Muscle layer of colon (tissue), 2 donors: ENCODE measurements around the gene EGFR.

Source experiments
- H3K27ac ChIP-seq: one replicate; pipeline ENCODE4 v1.7.0; 2013; ENCODE audit warnings: low read depth, mild to moderate bottlenecking, low read length, moderate library complexity
- H3K27me3 ChIP-seq, 2 donors: one replicate each; pipeline ENCODE4 v1.7.0; 2013; ENCODE audit warnings: low read length in 2 of 2, mild to moderate bottlenecking in 2 of 2; ENCODE audit not compliant: insufficient read depth in 2 of 2, control insufficient read depth in 1 of 2
- H3K36me3 ChIP-seq: one replicate; pipeline ENCODE4 v1.7.0; 2013; ENCODE audit warnings: mild to moderate bottlenecking, low read length; ENCODE audit not compliant: insufficient read depth
- H3K4me1 ChIP-seq: one replicate; pipeline ENCODE4 v1.7.0; 2013; ENCODE audit warnings: mild to moderate bottlenecking, low read length; ENCODE audit not compliant: insufficient read depth
- H3K4me3 ChIP-seq, 2 donors: one replicate each; pipeline ENCODE4 v1.7.0; 2013; ENCODE audit warnings: low read length in 2 of 2, low read depth in 1 of 2, mild to moderate bottlenecking in 1 of 2, moderate library complexity in 1 of 2
- H3K9ac ChIP-seq: one replicate; pipeline ENCODE4 v1.7.0; 2013; ENCODE audit warnings: low read length
- H3K9me3 ChIP-seq: one replicate; pipeline ENCODE4 v1.7.0; 2013; ENCODE audit warnings: mild to moderate bottlenecking, low read length
- donor health status: abdominal sarcoma.
- donor health status: Adenocarcinoma of cecum.

EGFR gene

DNA sequence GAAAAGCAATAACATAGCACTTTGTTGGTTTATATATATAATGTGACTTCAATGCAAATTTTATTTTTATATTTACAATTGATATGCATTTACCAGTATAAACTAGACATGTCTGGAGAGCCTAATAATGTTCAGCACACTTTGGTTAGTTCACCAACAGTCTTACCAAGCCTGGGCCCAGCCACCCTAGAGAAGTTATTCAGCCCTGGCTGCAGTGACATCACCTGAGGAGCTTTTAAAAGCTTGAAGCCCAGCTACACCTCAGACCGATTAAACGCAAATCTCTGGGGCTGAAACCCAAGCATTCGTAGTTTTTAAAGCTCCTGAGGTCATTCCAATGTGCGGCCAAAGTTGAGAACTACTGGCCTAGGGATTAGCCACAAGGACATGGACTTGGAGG is 191.4 kb downstream of the EGFR start:
- Histone ChIP-seq H3K4me3 (no peak overlapping the region), H3K27me3 (no peaks in the 10 kb centered on the region), H3K4me1 (no peaks in the 10 kb centered on the region), H3K9ac (no peak overlapping the region), H3K27ac (no peak overlapping the region), H3K9me3 (no peaks in the 10 kb centered on the region), H3K36me3 (peaks cover 11% of the 10 kb centered on the region)

DNA sequence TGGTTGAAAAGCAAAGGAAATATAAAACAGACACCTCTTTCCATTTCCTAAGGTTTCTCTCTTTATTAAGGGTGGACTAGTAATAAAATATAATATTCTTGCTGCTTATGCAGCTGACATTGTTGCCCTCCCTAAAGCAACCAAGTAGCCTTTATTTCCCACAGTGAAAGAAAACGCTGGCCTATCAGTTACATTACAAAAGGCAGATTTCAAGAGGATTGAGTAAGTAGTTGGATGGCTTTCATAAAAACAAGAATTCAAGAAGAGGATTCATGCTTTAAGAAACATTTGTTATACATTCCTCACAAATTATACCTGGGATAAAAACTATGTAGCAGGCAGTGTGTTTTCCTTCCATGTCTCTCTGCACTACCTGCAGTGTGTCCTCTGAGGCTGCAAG is 191.9 kb downstream of the EGFR start:
- Histone ChIP-seq H3K27ac (no peak overlapping the region), H3K9ac (no peak overlapping the region), H3K27me3 (no peaks in the 10 kb centered on the region), H3K4me1 (no peaks in the 10 kb centered on the region), H3K4me3 (no peak overlapping the region), H3K36me3 (peaks cover 6% of the 10 kb centered on the region), H3K9me3 (no peaks in the 10 kb centered on the region)

DNA sequence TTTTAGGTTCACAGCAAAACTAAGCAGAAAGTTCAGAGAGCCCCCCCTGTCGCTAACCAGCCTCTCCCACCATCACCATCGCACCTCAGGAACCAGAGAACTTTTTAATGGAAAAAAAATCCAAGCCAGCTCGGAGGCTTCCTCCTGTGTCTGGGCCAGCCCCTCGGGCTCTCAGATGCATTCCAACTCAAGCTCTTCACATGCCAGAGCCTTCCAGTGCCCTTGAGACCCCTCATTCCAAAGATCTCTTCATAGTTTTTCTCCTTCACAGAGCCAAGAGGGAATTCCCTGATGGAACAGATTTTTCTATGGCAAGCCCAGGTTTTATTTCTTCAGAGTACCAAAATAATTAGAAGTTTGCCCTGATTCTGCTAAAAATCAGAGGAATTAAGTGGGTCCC is 192.9 kb downstream of the EGFR start:
- Histone ChIP-seq H3K9ac (no peak overlapping the region), H3K4me3 (no peak overlapping the region), H3K36me3 (no peaks in the 10 kb centered on the region), H3K4me1 (no peaks in the 10 kb centered on the region), H3K27me3 (no peaks in the 10 kb centered on the region), H3K27ac (no peak overlapping the region), H3K9me3 (no peaks in the 10 kb centered on the region)

DNA sequence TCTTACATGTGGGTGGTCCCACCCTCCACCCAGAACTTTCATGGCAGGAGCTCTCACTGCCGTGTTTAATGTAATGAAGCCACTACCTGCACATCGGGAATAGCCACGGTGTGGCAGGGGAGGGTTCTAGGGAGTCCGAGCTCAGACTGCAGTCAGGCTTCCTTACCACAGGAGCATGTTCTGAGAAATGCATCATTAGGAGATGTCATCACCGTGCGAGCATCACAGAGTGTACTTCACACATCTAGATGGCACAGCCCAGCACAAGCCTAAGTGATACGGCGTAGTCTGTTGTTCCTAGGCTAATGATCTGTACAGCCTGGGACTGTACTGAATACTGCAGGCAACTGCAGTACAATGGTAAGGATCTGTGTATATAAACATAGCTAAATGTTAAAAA is 193.4 kb downstream of the EGFR start:
- Histone ChIP-seq H3K36me3 (no peaks in the 10 kb centered on the region), H3K9me3 (no peaks in the 10 kb centered on the region), H3K4me3 (no peak overlapping the region), H3K4me1 (no peaks in the 10 kb centered on the region), H3K27ac (no peak overlapping the region), H3K9ac (no peak overlapping the region), H3K27me3 (no peaks in the 10 kb centered on the region)

DNA sequence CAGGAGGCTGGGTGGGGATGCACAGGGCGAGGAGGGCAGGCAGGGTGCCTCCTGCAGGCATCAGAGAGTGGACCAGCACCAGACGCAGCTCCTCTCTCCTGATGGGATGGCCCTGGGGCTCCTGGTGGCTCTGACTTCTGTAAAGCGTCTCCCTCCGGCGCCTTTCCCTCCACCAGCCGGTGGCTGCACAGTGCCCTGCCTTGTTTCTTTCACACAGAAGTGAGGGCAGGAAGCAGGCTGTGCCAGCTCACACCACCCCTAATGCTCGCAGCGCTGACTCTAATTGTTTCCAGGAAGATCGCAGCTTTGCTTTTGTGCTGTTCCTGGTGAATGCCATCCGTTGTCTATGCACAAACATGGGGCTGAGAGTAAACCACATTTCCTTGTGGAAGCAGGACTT is 194.0 kb downstream of the EGFR start:
- no peaks in the 10 kb centered on the region for H3K4me1 ChIP-seq
- no peak overlapping the region for H3K9ac ChIP-seq
- no peaks in the 10 kb centered on the region for H3K9me3 ChIP-seq
- no peaks in the 10 kb centered on the region for H3K27me3 ChIP-seq
- no peaks in the 10 kb centered on the region for H3K36me3 ChIP-seq
- no peak overlapping the region for H3K4me3 ChIP-seq
- H3K27ac ChIP-seq: no peak overlapping the region

DNA sequence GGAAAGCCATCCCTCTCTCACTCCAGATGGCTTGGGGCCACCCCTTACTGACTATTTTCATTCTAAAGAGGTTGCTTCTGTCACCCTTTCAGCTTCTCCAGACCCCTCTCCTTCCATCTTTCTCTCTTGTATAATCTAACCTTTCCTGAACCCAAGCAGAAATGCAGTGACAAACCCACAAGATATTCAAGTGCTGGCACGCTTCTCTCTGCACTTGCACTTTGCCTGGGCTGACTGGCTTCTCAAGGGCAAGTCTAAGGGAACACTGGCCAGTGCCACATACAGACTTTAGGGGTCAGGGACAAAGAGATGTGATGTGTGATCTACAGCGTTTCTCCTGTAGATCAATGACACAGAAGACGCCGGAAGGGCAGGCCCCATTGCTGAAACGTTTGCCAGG is 195.9 kb downstream of the EGFR start:
- Histone ChIP-seq H3K4me3 (no peak overlapping the region), H3K4me1 (no peaks in the 10 kb centered on the region), H3K27ac (no peak overlapping the region), H3K9ac (no peak overlapping the region), H3K9me3 (no peaks in the 10 kb centered on the region), H3K27me3 (no peaks in the 10 kb centered on the region), H3K36me3 (no peaks in the 10 kb centered on the region)

DNA sequence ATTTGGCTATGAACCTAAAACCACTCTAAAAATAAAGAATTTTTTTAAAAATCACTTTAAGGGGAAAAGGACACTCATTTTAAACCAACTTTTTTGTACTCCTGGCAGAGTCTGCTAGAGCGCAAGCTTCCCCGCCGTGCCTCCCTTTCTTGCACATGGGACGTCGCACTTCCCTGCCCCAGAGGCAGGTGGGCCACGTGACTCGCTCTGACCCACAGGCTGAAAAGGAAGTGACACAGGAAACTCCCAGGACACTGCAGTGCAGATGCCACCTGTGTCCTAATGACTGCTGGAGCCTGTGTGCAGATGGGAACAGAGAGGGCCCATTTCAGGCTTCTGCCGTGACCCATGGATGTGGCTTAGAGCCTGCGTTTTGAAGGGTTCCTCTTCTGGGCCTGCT is 204.2 kb downstream of the EGFR start:
- no peaks in the 10 kb centered on the region for H3K4me1 ChIP-seq
- no peak overlapping the region for H3K4me3 ChIP-seq
- no peaks in the 10 kb centered on the region for H3K9me3 ChIP-seq
- H3K36me3 ChIP-seq: no peaks in the 10 kb centered on the region
- H3K27me3 ChIP-seq: no peaks in the 10 kb centered on the region
- no peak overlapping the region for H3K9ac ChIP-seq
- H3K27ac ChIP-seq: no peak overlapping the region

DNA sequence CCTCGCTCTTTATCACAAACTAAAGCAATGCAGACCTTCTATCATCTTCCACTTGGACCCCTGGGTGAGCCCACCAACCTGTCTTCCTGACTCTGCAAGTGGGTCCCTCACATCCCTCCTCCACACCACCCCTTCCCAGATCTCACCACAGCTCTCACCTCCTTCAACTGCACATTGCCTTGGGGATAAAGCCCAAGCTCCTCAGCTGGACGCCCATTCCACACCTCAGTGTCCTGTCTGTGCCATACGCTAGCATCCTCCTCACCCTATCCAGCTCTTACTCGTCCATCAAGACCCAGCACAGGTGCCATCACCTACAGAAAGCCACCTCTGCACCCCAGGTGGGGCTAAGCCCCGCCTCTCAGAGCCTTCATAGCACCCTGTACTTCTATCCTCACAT is 205.3 kb downstream of the EGFR start:
- no peak overlapping the region for H3K27ac ChIP-seq
- H3K27me3 ChIP-seq: no peaks in the 10 kb centered on the region
- no peak overlapping the region for H3K4me3 ChIP-seq
- H3K4me1 ChIP-seq: no peaks in the 10 kb centered on the region
- H3K9ac ChIP-seq: no peak overlapping the region
- H3K36me3 ChIP-seq: no peaks in the 10 kb centered on the region
- H3K9me3 ChIP-seq: no peaks in the 10 kb centered on the region

DNA sequence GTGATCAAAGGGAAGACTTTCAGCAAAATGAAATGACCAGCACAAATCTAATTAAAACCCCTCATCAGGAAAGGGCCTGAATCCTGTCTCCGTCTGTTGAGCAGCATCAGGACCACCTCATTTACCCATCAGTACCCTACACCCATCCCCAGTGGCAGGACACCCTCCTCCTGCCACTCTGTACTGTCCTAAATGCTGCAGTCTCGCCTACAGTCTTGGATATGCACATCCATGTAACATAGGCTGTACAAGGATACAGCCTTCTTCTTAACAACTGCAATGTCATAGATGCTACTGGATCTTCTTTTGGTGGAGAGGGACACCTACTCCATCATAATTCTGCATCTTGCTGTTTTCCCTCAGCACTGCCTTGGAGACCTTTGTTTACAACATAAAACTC is 206.0 kb downstream of the EGFR start:
- Histone ChIP-seq H3K27me3 (no peaks in the 10 kb centered on the region), H3K4me1 (no peaks in the 10 kb centered on the region), H3K9ac (no peak overlapping the region), H3K4me3 (no peak overlapping the region), H3K9me3 (no peaks in the 10 kb centered on the region), H3K36me3 (no peaks in the 10 kb centered on the region), H3K27ac (no peak overlapping the region)

DNA sequence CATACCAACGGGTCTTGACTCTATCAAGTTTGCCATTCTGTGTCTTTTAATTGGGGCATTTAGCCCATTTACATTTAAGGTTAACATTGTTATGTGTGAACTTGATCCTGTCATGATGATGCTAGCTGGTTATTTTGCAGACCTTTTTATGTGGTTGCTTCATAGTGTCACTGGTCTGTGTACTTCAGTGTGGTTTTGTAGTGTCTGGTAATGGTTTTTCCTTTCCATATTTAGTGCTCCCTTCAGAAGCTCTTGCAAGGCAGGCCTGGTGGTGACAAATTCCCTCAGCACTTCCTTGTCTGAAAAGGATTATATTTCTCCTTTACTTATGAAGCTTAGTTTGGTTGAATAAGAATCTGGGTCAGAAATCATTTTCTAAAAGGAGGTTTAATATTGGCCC is 211.2 kb downstream of the EGFR start:
- no peak overlapping the region for H3K27ac ChIP-seq
- no peaks in the 10 kb centered on the region for H3K4me1 ChIP-seq
- H3K9ac ChIP-seq: no peak overlapping the region
- no peaks in the 10 kb centered on the region for H3K9me3 ChIP-seq
- peaks cover 0 to 4% of the 10 kb centered on the region in 2 donors for H3K27me3 ChIP-seq
- H3K36me3 ChIP-seq: no peaks in the 10 kb centered on the region
- no peak overlapping the region for H3K4me3 ChIP-seq

DNA sequence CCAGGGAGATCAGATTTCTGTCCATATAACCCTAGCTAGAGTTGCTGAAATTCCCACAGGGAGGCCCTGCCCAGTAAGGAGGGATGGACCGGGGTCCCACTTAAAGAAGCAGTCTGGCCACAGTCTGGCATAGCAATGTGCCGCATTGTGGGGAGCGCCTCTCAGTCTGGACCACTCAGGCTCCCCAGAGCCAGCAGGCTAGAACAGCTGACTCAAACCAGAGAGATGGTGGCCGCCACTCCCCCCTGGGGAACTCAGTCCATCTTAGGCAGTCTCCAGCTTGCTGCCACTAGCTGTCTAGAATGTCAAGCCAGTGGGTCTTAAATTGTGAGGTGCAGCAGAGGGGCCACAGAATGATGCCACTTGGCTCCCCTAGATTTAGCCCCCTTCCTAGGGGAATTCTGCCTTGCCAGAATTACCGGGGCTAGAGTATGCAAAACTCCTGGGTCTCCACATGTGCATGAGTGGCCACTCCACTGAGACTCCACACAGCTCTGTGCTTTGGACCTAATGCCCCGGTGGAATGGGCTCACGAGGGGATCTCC is 213.0 kb downstream of the EGFR start:
- Histone ChIP-seq H3K27me3 (peaks cover 0 to 4% of the 10 kb centered on the region in 2 donors), H3K9me3 (no peaks in the 10 kb centered on the region), H3K9ac (no peak overlapping the region), H3K27ac (no peak overlapping the region), H3K36me3 (no peaks in the 10 kb centered on the region), H3K4me1 (no peaks in the 10 kb centered on the region), H3K4me3 (no peak overlapping the region)

DNA sequence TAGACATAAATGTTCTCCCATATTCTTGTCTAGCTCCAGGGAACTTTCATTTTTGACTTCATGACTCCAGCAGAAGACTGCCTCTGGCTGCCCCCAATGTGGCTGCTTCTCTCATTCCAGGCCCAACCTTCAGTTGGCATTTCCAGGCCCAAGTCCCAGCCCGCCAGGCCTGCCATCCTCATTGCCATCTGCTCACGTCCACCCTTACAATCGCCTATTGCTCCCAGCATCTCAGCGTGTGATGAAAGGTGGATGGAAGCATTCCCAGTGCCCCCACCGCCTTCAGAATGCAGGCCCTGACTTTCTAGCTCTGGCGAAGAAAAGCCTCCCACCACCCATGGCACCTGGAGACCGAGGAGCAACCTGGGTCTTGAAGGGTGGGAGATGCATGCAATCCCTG is 214.2 kb downstream of the EGFR start:
- no peaks in the 10 kb centered on the region for H3K9me3 ChIP-seq
- peaks cover 0 to 4% of the 10 kb centered on the region in 2 donors for H3K27me3 ChIP-seq
- H3K9ac ChIP-seq: no peak overlapping the region
- no peaks in the 10 kb centered on the region for H3K36me3 ChIP-seq
- no peak overlapping the region for H3K4me3 ChIP-seq
- no peaks in the 10 kb centered on the region for H3K4me1 ChIP-seq
- H3K27ac ChIP-seq: no peak overlapping the region
